ENCODE results near the gene ATP23.

GRCh38 chr12:57904426-57904825 is 36.9 kb upstream of the ATP23 start:
- no peak for TF ChIP-seq CTCF (IDR thresholded peaks at IDR 0.05; ENCODE audit: low read depth, low read length)
- TF ChIP-seq POLR2A (IDR thresholded peaks at IDR 0.05; ENCODE audit: extremely low read depth, insufficient read length) = no peak
- no peak for TF ChIP-seq MAX (IDR thresholded peaks at IDR 0.05; ENCODE audit: low read depth, low read length)
